Fibroblast of lung (primary cell): ENCODE data around the gene HMG20B. TPM values are rescaled to one million over a fixed set of nuclear protein-coding genes. Genes with fewer than 3 reads are reported as not detected.

Source experiments
- DNase-seq, 2 donors: peaks; one replicate each; pipeline versions ENCODE4 v3.0.0 to v3.0.0-alpha.2; 2010; ENCODE audit warnings: low read depth in 2 of 2
- H2AFZ ChIP-seq: 2 replicates; pipeline ENCODE4 v1.5.1; 2012; ENCODE audit warnings: low read length, control low read depth, inconsistent platforms
- H3K27ac ChIP-seq: 2 replicates; pipeline ENCODE4 v1.5.1; 2011; ENCODE audit warnings: low read length, control low read depth; ENCODE audit not compliant: insufficient read depth
- H3K27me3 ChIP-seq: 2 replicates; pipeline ENCODE4 v1.5.1; 2011; ENCODE audit warnings: mild to moderate bottlenecking, low read length; ENCODE audit not compliant: control insufficient read depth, insufficient read depth
- H3K36me3 ChIP-seq: 2 replicates; pipeline ENCODE4 v1.5.1; 2011; ENCODE audit warnings: low read length; ENCODE audit not compliant: control insufficient read depth, insufficient read depth
- H3K4me1 ChIP-seq: 2 replicates; pipeline ENCODE4 v1.5.1; 2011; ENCODE audit warnings: low read length; ENCODE audit not compliant: control insufficient read depth, insufficient read depth; ENCODE audit errors: extremely low read depth
- H3K4me2 ChIP-seq: 2 replicates; pipeline ENCODE4 v1.5.1; 2011; ENCODE audit warnings: low read length, control low read depth; ENCODE audit not compliant: insufficient read depth; ENCODE audit errors: extremely low read depth
- H3K4me3 ChIP-seq, 4 experiments: fragments of 200-600 bp in 1 of 4; sonication (generic) in 1 of 4; replicated peaks in 1 of 4; 2 replicates each; pipeline ENCODE4 v1.5.1; 2011 to 2016; ENCODE audit warnings: low read length in 4 of 4, low read depth in 3 of 4, mild to moderate bottlenecking in 3 of 4, control low read depth in 2 of 4, inconsistent platforms in 1 of 4, mixed read lengths in 1 of 4; ENCODE audit not compliant: insufficient read depth in 1 of 4; ENCODE audit errors: control extremely low read depth in 1 of 4
- H3K79me2 ChIP-seq: 2 replicates; pipeline ENCODE4 v1.5.1; 2012; ENCODE audit warnings: mild to moderate bottlenecking, low read length, inconsistent platforms; ENCODE audit not compliant: control insufficient read depth, insufficient read depth
- H3K9ac ChIP-seq: 2 replicates; pipeline ENCODE4 v1.5.1; 2011; ENCODE audit warnings: mild to moderate bottlenecking, low read length, control low read depth; ENCODE audit not compliant: insufficient read depth
- H3K9me3 ChIP-seq: 2 replicates; pipeline ENCODE4 v1.5.1; 2012; ENCODE audit warnings: low read depth, low read length; ENCODE audit not compliant: control insufficient read depth, insufficient read depth
- H4K20me1 ChIP-seq: 2 replicates; pipeline ENCODE4 v1.5.1; 2011; ENCODE audit warnings: low read length; ENCODE audit not compliant: control insufficient read depth, insufficient read depth; ENCODE audit errors: extremely low read depth
- EZH2 ChIP-seq: IDR thresholded peaks from 2 replicates; pipeline ENCODE4 v1.5.1; 2012; ENCODE audit warnings: low read length, control low read depth, mild to moderate bottlenecking; ENCODE audit errors: missing control alignments
- polyA plus RNA-seq, 2 donors: library from polyadenylated mRNA; depleted of rRNA in 1 of 2; stranded (reverse) in 1 of 2; unstranded in 1 of 2; fragments of >200 nt; gene quantifications; 2 replicates each; pipeline ENCODE4 v1.2.1, GENCODE V29; 2011 to 2012; ENCODE audit warnings: missing spikeins in 1 of 2
- total RNA-seq: library from RNA; depleted of rRNA; stranded (reverse); fragments of >200 nt; gene quantifications from 2 replicates; pipeline ENCODE4 v1.2.1, GENCODE V29; 2014
- TF ChIP-seq, protein P1 (sequence below), 2 donors: IDR thresholded peaks in 1 of 2; conservative IDR thresholded peaks in 1 of 2; 1 replicate in 1 of 2; 2 replicates in 1 of 2; pipeline ENCODE4 v1.5.1; 2011 to 2012; ENCODE audit warnings: low read length in 2 of 2, control low read depth in 1 of 2, inconsistent platforms in 1 of 2, low read depth in 1 of 2, mild to moderate bottlenecking in 1 of 2

Gene HMG20B
- total and polyA plus RNA-seq, 2 donors (not counting 1 experiment from before 2014, with no cell fraction given) = 27.3 to 63.6 TPM

- no peak overlapping the region for H3K4me3 ChIP-seq
- no peaks in the 10 kb centered on the region for H3K9me3 ChIP-seq
- peaks cover 5% of the 10 kb centered on the region for H3K4me1 ChIP-seq
- H4K20me1 ChIP-seq = no peaks in the 10 kb centered on the region
- H2AFZ ChIP-seq = no peak overlapping the region
- TF ChIP-seq, protein P1, sequence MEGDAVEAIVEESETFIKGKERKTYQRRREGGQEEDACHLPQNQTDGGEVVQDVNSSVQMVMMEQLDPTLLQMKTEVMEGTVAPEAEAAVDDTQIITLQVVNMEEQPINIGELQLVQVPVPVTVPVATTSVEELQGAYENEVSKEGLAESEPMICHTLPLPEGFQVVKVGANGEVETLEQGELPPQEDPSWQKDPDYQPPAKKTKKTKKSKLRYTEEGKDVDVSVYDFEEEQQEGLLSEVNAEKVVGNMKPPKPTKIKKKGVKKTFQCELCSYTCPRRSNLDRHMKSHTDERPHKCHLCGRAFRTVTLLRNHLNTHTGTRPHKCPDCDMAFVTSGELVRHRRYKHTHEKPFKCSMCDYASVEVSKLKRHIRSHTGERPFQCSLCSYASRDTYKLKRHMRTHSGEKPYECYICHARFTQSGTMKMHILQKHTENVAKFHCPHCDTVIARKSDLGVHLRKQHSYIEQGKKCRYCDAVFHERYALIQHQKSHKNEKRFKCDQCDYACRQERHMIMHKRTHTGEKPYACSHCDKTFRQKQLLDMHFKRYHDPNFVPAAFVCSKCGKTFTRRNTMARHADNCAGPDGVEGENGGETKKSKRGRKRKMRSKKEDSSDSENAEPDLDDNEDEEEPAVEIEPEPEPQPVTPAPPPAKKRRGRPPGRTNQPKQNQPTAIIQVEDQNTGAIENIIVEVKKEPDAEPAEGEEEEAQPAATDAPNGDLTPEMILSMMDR (conservative IDR thresholded peaks at IDR 0.05 in 1 of 2, IDR thresholded peaks at IDR 0.05 in 1 of 2; ENCODE audit: low read depth in 1 of 2, low read length in 2 of 2) = no peak
- TF ChIP-seq EZH2 = no peak
- H3K27me3 ChIP-seq = no peaks in the 10 kb centered on the region
- no peak overlapping the region for H3K27ac ChIP-seq
- peaks cover 26% of the 10 kb centered on the region for H3K79me2 ChIP-seq
- peaks cover 9% of the 10 kb centered on the region for H3K36me3 ChIP-seq
- no peak overlapping the region for H3K4me2 ChIP-seq
- DNase-seq = no peak
- no peak overlapping the region for H3K9ac ChIP-seq
Measured at GRCh38 chr19:3621689-3622088, 48.9 kb downstream of the HMG20B start.

- H3K9ac ChIP-seq = no peak overlapping the region
- DNase-seq = no peak
- no peak overlapping the region for H3K4me2 ChIP-seq
- TF ChIP-seq EZH2 = no peak
- TF ChIP-seq, protein P1 (conservative IDR thresholded peaks at IDR 0.05 in 1 of 2, IDR thresholded peaks at IDR 0.05 in 1 of 2; ENCODE audit: low read depth in 1 of 2, low read length in 2 of 2) = no peak
- H3K4me3 ChIP-seq = no peak overlapping the region
- H4K20me1 ChIP-seq = no peaks in the 10 kb centered on the region
- H3K4me1 ChIP-seq = peaks cover 5% of the 10 kb centered on the region
- peaks cover 9% of the 10 kb centered on the region for H3K36me3 ChIP-seq
- H3K79me2 ChIP-seq = peaks cover 26% of the 10 kb centered on the region
- no peak overlapping the region for H3K27ac ChIP-seq
- no peaks in the 10 kb centered on the region for H3K27me3 ChIP-seq
- no peaks in the 10 kb centered on the region for H3K9me3 ChIP-seq
- H2AFZ ChIP-seq = no peak overlapping the region
Measured at GRCh38 chr19:3622224-3622623, 49.5 kb downstream of the HMG20B start.

- DNase-seq = no peak
- H3K4me1 ChIP-seq = peaks cover 5% of the 10 kb centered on the region
- H3K36me3 ChIP-seq = peaks cover 9% of the 10 kb centered on the region
- H3K9me3 ChIP-seq = no peaks in the 10 kb centered on the region
- no peak overlapping the region for H3K4me2 ChIP-seq
- no peak overlapping the region for H2AFZ ChIP-seq
- H4K20me1 ChIP-seq = no peaks in the 10 kb centered on the region
- no peak for TF ChIP-seq EZH2
- TF ChIP-seq, protein P1 (conservative IDR thresholded peaks at IDR 0.05 in 1 of 2, IDR thresholded peaks at IDR 0.05 in 1 of 2; ENCODE audit: low read depth in 1 of 2, low read length in 2 of 2) = no peak
- H3K4me3 ChIP-seq = no peak overlapping the region
- H3K27ac ChIP-seq = no peak overlapping the region
- no peaks in the 10 kb centered on the region for H3K27me3 ChIP-seq
- peaks cover 26% of the 10 kb centered on the region for H3K79me2 ChIP-seq
- no peak overlapping the region for H3K9ac ChIP-seq
Measured at GRCh38 chr19:3623716-3624115, 51.0 kb downstream of the HMG20B start.
